G401 (cell line): ENCODE data around the gene LATS2. TPM values are rescaled to one million over a fixed set of nuclear protein-coding genes. Genes with fewer than 3 reads are reported as not detected.
"Not testable (repeated sequence)": the region's sequence is repeated elsewhere in the genome, so short reads cannot be mapped to it uniquely, and the experiment has no call there.

Source experiments
- DNase-seq: peaks from one replicate; pipeline ENCODE4 v3.0.0-alpha.2; 2015; ENCODE audit warnings: low spot score
- in situ Hi-C: cut with HindIII; loops from 2 replicates; pipeline ENCODE4 v1.10.0; 2016; ENCODE audit warnings: low sequenced_read_pairs, mixed read lengths
- total RNA-seq: library from RNA; depleted of rRNA; stranded (reverse); fragments of >200 nt; shearing (Covaris generic); gene quantifications from 2 replicates; pipeline ENCODE4 v1.2.3, GENCODE V29; 2014

LATS2 gene
- total RNA-seq, 1 experiment from 2014 or later, result 27.3 TPM

DNA sequence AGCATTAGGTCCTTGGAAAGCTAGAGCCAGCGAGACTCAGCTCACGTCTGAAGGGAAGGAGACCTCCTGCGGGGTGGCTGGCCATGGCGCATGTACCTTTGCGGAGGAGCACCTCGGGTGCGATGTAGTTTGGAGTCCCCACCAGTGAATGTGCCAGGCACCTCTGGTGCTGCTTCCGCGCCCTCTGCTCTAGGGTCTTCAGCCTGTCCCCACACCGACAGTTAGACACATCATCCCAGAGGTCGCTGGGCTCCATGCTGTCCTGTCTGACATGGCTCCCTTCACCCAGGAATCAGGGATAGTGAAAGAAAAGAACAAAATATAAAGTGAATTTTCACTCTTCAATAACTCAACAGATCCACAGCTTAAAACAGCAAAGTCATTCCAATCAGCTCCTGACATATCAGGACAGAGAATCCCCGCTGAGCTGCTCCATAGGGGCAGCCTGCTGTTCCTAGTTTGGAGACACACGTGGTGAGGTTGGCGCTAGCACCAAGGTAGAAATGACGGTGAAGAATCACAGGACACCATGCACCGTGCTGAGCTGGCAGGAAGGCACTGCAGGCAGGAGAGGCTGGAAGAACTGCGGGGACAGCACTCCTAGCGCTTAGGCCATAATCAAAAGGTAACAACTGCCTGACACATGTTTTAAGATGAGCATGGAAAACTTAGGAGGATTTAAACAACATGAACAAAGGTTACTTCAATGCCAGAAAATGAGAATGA is 79.9 kb downstream of the LATS2 start:
- no peak for DNase-seq
- in situ Hi-C loops, result no loop called here

DNA sequence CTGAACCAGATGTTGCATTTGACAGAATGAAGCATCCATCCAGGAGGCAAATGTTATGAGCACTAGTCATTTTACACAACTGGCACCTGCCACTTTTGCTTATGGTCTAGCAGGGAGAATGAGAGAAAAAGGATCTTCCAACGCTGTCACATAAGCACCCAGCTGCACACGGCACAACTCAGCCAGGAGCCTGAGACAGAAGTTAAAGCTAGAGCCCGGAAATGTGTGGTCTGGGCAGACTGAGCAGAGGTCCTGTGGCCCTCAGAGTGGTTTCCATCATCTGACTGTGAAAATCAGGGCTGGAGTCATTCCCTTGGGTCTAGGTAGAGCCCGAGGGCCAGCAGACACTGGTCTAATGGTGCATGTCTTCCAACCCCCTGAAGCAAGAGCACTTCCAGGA is 80.5 kb downstream of the LATS2 start:
- in situ Hi-C loops, result no loop called here
- DNase-seq, result no peak

DNA sequence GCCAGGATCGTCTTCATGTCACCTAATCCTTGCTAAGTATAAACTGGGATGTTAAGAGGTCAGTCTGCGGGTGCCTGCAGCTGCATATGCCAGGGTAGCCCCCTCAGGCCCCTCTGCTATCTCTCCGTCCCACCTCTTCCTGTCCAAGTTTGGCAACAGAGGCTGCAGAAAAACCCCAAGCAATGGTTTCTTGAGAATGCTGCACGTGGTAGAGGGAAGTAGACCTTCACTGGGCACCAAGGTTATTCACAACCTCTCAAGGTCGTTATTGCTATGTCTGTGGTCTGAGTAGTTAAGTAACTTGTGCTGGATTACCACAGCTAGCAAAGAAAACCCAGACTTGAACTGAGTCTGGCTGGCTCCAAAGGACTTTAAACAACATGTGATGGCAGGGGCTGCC is 81.0 kb downstream of the LATS2 start:
- in situ Hi-C loops, result no loop called here
- DNase-seq, result no peak

DNA sequence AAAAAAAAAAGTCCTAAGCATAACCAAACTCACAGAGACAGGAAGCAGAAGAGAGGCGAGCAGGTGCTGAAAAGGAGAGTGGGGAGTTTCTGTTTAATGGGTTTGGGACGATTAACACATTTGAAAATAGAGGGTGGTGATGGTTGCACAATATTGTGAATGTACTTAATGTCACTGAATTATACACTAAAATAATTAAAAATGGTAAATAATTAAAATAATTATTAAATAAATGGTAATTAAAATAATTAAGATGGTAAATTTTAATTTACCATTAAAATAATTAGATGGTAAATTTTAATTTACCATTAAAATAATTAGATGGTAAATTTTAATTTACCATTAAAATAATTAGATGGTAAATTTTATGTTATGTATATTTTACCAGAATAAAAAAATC is 84.0 kb downstream of the LATS2 start:
- in situ Hi-C loops, result no loop called here
- DNase-seq, result no peak

DNA sequence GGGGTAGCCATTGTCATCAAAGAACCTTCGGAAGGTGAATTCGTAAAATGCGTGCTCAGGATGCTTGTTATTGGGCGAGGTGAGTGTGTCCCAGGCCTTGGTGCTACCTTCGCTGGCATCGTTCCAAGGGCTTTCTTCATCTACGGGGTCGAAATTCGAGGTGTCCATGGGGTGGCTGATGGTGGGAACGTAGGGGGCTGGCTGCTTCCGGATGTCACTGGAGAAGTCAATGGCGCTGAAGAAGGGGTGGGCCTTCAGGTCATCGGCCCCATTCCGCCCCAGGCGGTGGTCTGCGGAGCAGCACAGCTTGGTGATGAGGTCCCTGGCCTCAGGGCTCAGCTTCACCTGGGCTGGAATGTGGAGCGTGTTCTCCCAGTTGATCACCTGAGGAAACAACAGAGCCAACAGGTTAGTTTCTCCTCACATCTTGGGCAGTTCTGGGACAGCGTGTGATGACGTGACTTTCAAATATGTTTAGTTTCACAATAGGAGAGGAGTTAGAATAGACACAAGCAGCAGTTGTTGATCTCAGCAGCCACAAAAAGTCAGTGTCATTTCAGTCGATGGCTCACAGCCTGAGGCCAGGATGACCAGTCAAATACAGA is 86.3 kb downstream of the LATS2 start:
- no peak for DNase-seq
- in situ Hi-C loops, result no loop called here

DNA sequence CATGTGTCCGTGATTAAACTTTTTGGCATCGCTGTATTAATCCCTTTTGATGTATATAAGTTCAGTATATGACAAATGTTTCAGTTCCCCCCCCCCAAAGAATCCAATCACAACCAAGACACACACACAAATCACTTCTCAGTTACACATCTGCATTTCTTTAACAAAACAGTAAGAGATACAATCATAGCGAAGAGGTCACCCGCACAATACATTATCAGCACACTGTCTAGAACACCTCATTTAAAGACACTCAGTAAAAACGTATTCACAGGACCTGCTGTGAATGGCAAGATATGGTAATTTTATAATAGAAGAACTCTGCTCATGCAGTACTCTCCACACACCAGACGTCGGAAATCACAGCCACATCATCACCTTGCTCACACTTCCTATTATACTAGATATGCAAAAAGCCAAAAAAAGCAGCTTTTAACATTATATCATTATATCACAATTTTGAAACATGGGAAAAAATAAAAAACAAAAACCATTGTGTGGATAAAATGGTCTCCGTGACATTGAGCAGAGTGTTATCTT is 87.4 kb downstream of the LATS2 start:
- in situ Hi-C loops, result no loop called here

DNA sequence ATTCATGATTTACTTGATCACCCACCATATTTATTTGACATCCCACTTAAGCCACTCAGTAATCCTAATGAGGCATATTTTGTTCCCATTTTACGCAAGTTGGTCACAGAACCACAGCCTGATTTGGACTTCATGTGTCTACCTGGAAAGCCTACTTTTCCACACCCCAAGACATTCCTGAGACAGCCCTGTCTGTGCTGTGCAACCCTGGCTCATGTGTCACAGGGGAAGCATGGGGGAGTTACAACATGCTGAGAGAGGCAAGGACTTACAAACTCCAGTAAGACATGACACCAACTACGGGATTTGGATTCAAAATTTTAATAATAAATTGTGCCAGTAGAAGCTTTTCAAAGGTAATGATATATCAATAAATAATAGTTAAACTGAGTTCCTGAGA is 88.7 kb downstream of the LATS2 start:
- no peak for DNase-seq
- in situ Hi-C loops, result no loop called here

More for the DNA sequence above, 87.4 kb downstream of the LATS2 start:
- DNase-seq, result no peak

DNA sequence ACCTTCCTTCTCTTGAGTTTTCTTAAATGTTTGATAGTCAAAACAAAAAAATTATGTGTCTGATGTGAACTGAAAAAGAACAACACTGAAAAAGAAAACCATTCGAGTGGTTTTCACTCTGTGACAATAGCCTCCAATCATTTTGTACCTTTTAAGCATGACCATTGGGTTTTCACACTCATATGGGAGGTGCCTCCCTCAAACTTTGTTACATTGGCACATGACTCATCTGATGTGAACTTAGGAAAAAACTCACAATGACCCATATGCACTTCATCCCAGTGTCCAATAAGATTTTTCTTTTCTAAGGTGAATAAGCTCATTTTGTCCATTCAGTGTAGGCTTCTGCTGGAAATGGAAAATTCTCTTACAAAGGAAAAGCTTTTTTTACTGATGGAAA is 92.2 kb downstream of the LATS2 start:
- in situ Hi-C loops, result no loop called here
- DNase-seq, result no peak

DNA sequence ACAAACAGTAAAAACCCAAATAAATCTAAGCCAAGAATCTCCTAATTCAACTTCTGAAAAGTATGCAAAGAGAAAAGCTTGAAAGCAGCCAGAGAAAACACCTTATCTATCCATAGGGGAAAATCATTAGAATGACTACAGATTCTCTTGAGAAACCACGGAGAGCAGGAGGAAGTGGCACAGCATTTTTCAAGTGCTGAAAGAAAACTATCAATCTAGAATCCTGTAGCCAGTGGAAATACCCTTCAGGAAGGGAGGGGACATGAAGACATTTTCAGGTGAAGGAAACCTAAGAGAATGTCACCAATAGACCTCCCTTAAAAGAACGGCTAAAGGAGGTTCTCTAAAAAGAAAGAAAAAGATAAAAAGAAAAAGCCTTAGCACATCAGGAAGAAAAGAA is 92.6 kb downstream of the LATS2 start:
- in situ Hi-C loops, result no loop called here
- no peak for DNase-seq

DNA sequence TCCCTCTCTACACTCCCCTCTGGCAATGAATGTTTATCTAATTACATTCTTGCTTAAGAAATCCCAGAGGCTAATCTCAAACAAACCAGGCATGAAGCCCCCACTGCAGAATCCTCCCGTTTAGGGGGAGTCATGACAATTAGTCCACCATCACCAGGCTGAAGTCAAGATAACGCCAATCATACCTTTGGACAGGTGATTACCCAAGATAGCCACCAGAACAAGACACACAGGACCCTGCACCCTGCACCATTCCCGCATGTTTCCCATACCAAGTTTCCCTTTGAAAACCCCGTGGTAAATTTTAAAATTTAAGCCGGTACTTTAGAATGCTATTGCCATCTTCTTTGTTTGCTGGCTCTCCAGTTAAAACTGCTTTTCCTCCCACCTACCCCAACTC is 94.0 kb downstream of the LATS2 start:
- no peak for DNase-seq
- in situ Hi-C loops, result no loop called here

DNA sequence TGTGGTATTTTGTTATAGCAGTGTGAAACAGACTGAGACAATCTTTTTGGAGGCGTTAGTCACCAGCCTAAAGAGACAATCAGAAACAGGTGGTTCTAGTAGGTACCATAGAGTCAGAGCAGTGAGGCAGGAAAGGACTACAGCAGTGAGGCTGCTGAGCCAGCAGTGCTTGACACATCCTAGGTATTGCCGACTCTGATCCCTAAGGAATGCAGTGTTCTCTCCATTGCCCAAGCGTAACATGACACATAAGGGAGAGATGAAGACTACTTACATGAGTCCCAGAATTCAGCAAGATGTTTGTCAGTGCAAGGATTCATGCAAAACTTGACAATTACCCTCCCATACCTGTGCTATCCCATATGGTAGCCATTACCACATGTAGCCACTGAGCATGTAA is 96.5 kb downstream of the LATS2 start:
- in situ Hi-C loops, result no loop called here

DNA sequence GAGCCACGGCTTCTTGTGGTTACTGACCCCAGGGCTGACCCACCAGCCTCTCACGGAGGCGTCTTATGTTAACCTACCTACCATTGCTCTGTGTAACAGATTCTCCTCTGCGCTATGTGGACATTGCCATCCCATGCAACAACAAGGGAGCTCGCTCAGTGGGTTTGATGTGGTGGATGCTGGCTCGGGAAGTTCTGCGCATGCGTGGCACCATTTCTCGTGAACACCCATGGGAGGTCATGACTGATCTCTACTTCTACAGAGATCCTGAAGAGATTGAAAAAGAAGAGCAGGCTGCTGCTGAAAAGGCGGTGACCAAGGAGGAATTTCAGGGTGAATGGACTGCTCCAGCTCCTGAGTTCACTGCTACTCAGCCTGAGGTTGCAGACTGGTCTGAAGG is 99.7 kb downstream of the LATS2 start:
- DNase-seq, in situ Hi-C loops: not testable (repeated sequence)

More for the DNA sequence above, 96.5 kb downstream of the LATS2 start:
- DNase-seq, result no peak

DNA sequence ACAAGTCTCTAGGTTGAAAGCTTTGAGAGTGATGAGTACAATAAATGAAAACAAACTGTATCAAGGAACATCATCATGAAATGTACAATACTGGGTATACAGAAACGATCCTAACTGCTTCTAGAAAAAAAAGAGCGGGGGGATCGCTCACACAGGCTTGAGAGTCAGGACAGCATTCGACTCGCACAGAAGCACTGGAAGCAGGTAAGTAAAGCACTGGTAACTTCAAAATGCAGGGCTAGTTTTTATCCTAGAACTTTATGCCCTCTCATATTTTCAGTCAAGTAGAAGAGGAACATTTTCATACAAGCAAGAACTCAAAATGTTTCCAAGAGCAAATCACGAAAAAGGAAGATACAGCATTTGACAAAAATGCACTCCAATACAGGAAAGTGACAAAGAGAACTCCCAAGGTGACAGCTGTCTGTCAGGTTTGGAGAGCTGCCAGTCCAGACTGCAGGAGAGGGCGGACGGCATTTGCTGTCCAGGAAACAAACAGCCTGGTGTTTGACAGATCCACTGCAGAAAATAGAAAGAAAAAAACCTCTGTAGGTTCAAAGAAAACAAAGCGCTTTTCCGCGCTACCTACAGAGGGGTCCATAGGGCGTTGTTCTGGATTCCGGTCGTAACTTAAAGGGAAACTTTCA is 100.6 kb downstream of the LATS2 start:
- DNase-seq, result peak; percentile 28
- in situ Hi-C loops, result no loop called here

DNA sequence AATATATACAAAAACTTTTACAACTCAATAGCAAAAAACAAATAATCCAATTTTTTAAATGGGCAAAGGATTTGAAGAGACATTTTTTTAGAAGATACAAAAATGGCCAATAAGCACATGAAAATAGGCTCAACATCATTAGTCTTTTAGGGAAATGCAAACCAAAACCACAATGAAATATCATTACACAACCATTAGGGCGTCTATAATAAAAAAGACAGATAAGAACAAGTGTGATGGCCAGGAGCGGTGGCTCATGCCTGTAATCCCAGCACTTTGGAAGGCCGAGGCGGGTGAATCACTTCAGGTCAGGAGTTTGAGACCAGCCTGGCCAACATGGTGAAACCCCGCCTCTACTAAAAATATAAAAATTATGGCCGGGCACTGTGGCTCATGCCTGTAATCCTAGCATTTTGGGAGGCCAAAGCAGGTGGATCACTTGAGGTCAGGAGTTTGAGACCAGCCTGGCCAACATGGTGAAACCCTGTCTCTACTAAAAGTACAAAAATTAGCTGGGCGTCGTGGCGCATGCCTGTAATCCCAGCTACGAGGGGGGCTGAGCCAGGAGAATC is 104.3 kb downstream of the LATS2 start:
- DNase-seq, in situ Hi-C loops: not testable (repeated sequence)

DNA sequence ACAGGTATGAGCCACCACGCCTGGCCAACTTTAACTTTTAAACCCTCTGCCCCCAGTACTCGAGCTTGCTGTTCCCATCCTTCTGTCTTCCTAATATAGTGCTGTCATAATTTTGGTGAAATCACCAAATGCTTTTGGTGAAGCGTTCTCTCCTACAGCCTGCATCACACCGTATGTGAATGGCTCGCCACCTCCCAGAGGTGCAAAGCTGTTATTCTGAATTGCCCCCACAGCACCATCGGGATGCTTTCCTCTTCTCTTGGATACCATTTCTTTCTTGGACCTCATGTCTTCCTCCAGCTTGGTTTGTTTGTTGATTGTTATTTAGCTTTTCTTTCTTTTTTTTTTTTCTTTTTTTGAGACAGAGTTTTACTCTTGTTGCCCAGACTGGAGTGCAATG is 105.9 kb downstream of the LATS2 start:
- in situ Hi-C loops, result no loop called here
- no peak for DNase-seq

DNA sequence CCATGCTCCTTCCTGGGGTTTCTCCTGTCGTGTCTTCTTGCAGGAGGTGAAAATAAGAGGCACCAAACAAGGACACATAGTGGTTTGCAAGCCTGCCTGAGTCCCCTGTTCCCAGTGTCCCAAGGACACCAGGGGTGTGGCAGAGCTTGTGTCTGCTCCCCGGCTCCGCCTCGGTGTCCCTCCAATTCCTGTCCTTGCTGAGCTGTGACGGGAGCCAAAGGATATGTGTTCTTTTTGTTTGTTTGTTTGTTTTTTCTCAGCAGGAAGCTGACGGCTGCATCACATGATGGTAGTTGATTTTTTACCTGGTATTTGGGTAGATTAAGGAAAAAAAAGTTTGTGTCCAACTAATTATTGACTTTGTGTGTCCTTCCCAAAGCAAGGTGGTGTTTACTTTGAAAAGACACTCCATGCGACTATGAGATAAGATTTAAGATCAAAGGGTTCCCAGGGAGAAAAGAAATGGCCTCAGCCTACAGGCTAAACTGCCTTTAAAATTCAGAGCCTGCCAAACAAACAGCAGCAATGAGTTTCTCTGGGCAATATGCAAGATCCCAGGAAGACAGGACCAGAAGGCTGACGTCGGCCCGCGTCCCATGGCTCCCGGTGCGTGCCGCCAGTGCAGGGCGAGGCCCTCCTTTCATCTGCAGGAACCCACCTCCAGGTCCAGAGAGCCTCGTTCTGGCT is 108.0 kb downstream of the LATS2 start:
- no peak for DNase-seq
- in situ Hi-C loops, result no loop called here

DNA sequence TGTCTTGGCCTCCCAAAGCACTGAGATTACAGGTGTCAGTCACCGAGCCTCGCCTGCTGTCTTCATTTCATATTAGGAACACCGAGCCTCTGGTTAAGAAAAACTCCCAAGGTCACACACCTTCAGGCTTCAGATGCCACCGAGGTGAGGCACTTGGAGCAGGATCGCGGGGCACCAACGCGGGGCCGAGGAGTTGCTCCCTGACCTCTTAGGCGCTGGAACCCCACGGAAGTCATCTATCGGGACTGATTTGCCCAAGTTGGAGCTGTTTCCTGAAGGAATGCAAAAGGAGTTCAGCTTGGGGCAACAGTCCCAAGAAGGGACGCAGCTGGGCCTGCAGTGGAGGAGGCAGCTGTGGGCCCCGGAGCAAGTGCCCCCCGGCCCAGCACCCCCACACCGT is 108.5 kb downstream of the LATS2 start:
- in situ Hi-C loops, result no loop called here
- no peak for DNase-seq

DNA sequence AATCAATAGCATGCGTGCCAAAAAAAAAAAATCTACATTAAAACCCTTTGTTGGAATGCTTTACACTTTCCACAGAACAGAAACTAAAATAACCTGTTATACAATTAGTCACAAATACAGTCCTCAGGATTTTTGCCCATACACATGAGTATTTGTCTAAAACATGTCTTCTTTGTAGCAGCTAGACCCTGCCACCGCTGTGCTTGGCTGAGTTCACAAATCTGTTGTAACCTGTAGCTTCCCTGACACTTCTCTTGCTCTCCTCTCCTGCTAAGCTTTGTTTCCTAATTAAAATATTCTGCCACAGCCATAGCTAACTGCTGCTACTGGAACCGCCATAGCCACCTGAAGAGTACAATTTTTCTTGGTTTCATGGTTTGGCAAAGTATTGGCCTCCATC is 113.4 kb downstream of the LATS2 start:
- DNase-seq, in situ Hi-C loops: not testable (repeated sequence)

DNA sequence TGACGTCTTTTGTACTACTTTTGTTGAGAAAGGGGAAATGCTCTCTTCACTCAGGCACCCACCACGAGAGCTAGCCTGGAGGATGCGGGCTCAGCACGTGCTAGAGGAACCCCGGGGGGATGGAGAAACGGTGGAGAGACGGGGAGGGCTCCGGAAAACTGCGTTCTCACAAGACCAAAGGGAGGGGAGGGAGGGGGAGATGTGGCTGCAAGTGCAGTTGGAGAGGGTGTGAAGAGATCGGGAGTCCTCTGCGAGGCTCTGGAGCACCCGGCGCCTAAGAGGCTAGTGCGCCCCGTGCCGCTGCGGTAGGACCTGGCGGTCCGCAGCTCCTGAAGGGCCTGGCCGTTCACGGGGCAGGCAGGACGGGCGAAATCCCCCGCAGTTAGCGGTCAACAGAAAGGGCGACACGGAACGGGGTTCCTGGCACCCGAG is 115.4 kb downstream of the LATS2 start:
- DNase-seq, result no peak
- in situ Hi-C loops, result no loop called here
